ENCODE results near the gene PYROXD2.

The PYROXD2 gene

DNA sequence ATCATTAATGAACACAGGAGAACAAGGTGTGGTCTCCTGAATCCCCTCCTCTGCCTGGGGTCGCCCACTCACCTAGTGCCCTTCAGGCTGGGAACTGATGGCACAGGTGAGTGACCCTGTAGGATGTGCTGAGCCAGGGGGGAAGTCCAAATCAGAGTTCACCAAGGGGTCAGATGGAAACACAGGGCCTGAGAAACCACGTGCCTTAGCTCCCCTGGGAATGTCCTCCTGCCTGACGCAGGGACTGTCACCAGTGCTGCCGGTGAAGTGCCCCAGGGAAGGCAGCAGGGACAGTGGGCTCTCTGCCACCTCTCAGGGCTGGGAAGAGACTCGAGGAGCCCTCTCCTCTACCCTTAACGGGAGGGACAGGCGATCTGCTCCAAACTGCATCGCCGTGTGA, 5.8 kb upstream of the PYROXD2 start:
- H3K4me1 ChIP-seq (ENCODE audit: control insufficient read depth in 1 of 2, insufficient read depth in 1 of 2, low read depth in 1 of 2, low read length in 1 of 2): no peaks in the 10 kb centered on the region
- H3K27me3 ChIP-seq: no peaks in the 10 kb centered on the region
- no peaks in the 10 kb centered on the region for H3K9me3 ChIP-seq
- H3K27ac ChIP-seq: no peak overlapping the region
- H3K36me3 ChIP-seq: peaks cover 100% of the 10 kb centered on the region
- TF ChIP-seq, protein P1, sequence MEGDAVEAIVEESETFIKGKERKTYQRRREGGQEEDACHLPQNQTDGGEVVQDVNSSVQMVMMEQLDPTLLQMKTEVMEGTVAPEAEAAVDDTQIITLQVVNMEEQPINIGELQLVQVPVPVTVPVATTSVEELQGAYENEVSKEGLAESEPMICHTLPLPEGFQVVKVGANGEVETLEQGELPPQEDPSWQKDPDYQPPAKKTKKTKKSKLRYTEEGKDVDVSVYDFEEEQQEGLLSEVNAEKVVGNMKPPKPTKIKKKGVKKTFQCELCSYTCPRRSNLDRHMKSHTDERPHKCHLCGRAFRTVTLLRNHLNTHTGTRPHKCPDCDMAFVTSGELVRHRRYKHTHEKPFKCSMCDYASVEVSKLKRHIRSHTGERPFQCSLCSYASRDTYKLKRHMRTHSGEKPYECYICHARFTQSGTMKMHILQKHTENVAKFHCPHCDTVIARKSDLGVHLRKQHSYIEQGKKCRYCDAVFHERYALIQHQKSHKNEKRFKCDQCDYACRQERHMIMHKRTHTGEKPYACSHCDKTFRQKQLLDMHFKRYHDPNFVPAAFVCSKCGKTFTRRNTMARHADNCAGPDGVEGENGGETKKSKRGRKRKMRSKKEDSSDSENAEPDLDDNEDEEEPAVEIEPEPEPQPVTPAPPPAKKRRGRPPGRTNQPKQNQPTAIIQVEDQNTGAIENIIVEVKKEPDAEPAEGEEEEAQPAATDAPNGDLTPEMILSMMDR (IDR thresholded peaks at IDR 0.05): no peak
- no peak overlapping the region for H3K4me3 ChIP-seq (ENCODE audit: low read depth in 1 of 2, low read length in 1 of 2)

DNA sequence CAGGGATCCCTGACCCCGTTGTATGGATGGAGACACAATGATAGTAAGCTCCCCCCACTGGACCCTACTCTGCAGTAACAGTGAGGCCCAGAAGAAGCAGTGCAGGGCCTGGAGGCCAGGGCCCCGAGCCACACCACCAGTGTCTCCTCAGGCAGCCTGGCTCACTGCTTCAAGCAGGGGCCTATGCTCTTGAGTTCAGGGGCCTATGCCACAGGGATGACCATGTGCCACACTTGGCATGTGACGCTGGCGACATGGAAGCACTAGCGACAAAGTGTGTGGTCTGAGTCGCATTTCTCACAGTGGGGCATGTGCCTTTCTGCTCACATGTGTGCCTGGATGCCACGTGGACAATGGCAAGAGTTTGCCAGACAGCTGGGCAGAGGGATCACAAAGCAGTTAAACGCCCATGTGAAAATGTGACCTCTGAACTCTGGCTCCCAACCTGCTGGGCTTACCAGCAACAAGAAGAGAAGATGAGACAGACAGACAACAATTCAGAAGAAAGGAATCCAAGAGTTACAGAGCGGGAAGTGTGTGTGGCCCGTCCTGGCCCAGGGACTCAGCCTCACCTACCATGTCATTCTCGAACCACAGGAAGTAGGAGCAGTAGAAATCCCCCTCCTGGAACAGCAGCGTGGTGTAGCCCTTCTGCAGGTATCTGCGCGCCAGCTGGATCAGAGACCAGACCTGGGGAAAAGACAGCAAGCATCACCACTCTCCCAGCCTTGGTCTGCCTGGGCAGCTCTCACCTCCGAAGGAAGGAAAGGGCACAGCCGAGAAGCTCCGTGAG, 4.7 kb upstream of the PYROXD2 start:
- Histone ChIP-seq H3K4me1 (ENCODE audit: control insufficient read depth in 1 of 2, insufficient read depth in 1 of 2, low read depth in 1 of 2, low read length in 1 of 2) (peaks cover 0 to 4% of the 10 kb centered on the region in 2 experiments), H3K4me3 (ENCODE audit: low read depth in 1 of 2, low read length in 1 of 2) (no peak overlapping the region), H3K27me3 (no peaks in the 10 kb centered on the region), H3K27ac (no peak overlapping the region), H3K9me3 (no peaks in the 10 kb centered on the region), H3K36me3 (peaks cover 100% of the 10 kb centered on the region)
- TF ChIP-seq, protein P1 (IDR thresholded peaks at IDR 0.05): no peak

DNA sequence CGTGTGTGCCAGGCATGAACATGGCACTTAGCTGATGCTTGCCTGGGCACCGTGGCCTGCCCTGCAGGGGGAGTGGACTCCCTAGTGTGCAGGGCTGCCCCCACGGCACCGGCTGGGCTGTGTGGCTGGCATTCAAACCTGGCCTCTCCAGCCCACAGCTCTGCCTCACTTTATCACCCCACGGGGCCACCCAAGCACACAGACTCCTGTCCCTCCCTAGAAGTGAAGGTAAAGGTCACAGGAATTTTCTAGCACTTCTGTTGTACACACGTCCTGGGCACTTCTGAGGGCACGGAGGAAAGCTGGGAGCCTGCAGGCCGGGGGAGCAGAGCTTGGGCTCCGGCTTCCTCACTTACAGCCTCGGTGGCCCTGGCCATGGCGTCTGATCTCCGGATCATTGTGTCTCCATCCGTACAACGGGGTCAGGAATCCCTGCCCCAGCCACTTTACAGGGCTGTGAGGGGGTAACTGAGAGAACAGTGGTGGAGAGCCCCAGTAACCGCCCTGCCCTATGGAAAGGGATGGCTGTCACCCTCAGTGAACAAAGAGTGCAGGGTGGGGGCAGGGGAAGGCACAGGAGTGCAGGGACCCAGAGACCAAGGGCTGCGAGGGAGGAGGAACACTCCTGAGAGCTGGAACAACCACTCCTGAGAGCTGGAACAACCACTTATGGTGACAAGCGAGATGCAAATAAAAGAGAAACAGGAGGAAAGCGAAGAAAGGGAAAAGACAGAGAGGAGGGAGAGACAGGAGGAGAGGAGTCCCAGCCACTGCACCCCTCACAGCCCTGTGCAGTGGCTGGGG, 3.9 kb upstream of the PYROXD2 start:
- no peaks in the 10 kb centered on the region for H3K9me3 ChIP-seq
- H3K4me1 ChIP-seq (ENCODE audit: control insufficient read depth in 1 of 2, insufficient read depth in 1 of 2, low read depth in 1 of 2, low read length in 1 of 2): peaks cover 0 to 4% of the 10 kb centered on the region in 2 experiments
- H3K4me3 ChIP-seq (ENCODE audit: low read depth in 1 of 2, low read length in 1 of 2): no peak overlapping the region
- H3K27me3 ChIP-seq: no peaks in the 10 kb centered on the region
- peaks cover 94% of the 10 kb centered on the region for H3K36me3 ChIP-seq
- H3K27ac ChIP-seq: no peak overlapping the region
- TF ChIP-seq, protein P1 (IDR thresholded peaks at IDR 0.05): no peak

DNA sequence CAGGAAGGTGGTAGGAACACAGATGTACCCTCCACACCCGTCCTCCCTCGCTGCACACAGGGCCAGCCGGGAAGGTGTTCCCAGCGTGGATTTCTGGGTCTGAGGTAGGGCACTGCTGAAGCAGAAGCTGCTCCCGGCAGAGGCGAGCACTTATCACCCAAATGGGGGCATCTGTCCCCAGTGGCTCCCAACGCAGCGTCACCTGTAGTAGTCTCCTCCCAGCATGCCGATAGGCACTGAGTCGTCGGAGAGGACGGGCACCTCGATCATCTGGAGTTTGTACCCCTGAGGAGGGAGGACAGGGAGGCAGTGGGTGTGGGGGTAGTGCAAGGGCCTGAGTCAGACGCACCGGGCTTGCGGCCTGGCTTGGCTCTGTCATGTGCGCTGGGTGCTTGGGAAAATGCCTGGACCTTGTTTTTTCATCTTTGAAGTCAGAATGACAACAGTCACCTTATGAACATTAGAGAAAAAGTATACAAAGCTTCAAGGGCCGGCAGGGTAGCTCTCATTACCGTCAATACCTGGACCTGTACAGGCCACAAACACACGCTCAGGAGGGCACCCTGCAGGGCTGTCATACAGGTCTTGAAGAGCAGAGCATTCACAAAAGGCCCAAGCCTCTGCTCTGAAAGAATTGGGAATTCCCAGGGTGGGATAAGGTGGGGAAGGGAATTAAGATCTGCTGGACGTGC, 3.1 kb upstream of the PYROXD2 start:
- peaks cover 0 to 4% of the 10 kb centered on the region in 2 experiments for H3K4me1 ChIP-seq (ENCODE audit: control insufficient read depth in 1 of 2, insufficient read depth in 1 of 2, low read depth in 1 of 2, low read length in 1 of 2)
- no peaks in the 10 kb centered on the region for H3K27me3 ChIP-seq
- H3K36me3 ChIP-seq: peaks cover 87% of the 10 kb centered on the region
- no peak overlapping the region for H3K27ac ChIP-seq
- TF ChIP-seq, protein P1 (IDR thresholded peaks at IDR 0.05): no peak
- no peaks in the 10 kb centered on the region for H3K9me3 ChIP-seq
- H3K4me3 ChIP-seq (ENCODE audit: low read depth in 1 of 2, low read length in 1 of 2): no peak overlapping the region

DNA sequence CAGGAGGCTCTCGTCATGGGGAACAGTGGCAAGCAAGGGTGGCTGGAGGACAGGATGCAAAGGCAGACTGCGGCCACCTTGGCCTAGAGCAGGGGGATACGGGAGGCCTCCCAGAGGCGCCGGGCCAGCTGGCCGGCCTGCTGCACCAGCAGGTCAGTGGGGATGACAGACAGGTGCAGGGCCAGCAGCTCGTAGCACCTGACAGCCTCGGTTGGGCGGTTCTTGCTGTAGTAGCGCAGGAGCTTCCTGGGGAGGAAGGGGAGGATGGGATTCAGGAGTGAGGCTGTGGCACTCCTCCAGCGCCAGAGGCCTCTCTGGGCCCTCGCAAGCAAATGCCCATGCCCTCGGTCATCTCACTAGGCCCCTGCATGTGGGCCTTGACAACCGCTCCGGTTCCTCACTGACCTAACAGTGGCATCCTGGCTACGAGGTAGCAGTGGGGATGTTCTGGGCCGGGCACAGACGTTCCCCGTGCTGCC, 2.5 kb upstream of the PYROXD2 start:
- H3K36me3 ChIP-seq: peaks cover 81% of the 10 kb centered on the region
- H3K27ac ChIP-seq: no peak overlapping the region
- TF ChIP-seq, protein P1 (IDR thresholded peaks at IDR 0.05): no peak
- no peaks in the 10 kb centered on the region for H3K9me3 ChIP-seq
- peaks cover 0 to 4% of the 10 kb centered on the region in 2 experiments for H3K4me1 ChIP-seq (ENCODE audit: control insufficient read depth in 1 of 2, insufficient read depth in 1 of 2, low read depth in 1 of 2, low read length in 1 of 2)
- H3K27me3 ChIP-seq: no peaks in the 10 kb centered on the region
- H3K4me3 ChIP-seq (ENCODE audit: low read depth in 1 of 2, low read length in 1 of 2): no peak overlapping the region

Data from neutrophil (primary cell).